GM19455 (cell line): ENCODE measurements around the gene HEMGN.
"Not testable (repeated sequence)": the region's sequence is repeated elsewhere in the genome, so short reads cannot be mapped to it uniquely, and the experiment has no call there.

Source experiments
- ATAC-seq: cut with Tn5 transposase; IDR thresholded peaks from one replicate; pipeline ENCODE4 v1.9.1; 2021; ENCODE audit not compliant: unreplicated experiment

HEMGN gene

DNA sequence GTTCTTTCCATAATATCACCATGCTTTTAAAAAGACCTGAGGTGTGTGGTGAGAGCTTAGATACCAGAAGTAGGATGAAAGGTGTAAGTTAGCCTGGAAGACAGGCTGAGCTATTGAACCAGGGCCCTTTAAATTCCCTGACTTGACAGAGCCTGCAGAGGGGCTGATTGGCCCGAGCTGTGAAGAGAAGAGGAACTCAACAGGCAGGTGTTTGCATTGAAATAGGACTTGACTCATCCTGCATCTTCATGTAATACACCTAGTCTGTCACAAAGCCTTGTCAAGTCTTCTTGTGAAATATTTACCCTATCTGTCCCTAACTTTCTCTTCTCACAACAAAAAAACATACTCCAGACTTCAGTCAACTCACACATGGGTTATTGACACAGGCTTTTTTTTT, 28.5 kb upstream of the HEMGN start:
- no peak for ATAC-seq

DNA sequence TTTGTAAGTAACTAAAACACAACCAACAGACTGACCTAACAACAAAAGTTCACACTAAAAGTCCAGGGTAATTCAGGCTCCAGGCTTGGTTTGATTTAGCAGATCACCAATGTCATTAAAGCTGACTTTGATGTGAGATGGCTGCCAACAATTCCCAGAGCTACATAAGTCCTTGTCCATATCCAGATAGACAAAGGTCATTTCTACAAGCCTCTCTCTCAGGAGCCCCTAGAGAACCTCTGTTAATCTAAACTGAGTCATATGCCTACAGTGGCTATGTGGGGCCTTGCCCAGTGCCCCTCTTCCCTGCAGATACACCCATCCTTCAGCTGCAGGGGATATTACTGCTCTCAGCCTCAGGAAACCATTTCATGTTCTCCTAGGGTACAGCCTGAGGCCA, 26.9 kb upstream of the HEMGN start:
- ATAC-seq: no peak

- ATAC-seq: no peak
Observed at GRCh38 chr9:97963232-97963631, 25.3 kb upstream of the HEMGN start.

GRCh38 chr9:97962575-97962974, 24.6 kb upstream of the HEMGN start:
- ATAC-seq: no peak

GRCh38 chr9:97962136-97962535, 24.2 kb upstream of the HEMGN start:
- no peak for ATAC-seq

- ATAC-seq: no peak
Observed at GRCh38 chr9:97961361-97961760, 23.4 kb upstream of the HEMGN start.

DNA sequence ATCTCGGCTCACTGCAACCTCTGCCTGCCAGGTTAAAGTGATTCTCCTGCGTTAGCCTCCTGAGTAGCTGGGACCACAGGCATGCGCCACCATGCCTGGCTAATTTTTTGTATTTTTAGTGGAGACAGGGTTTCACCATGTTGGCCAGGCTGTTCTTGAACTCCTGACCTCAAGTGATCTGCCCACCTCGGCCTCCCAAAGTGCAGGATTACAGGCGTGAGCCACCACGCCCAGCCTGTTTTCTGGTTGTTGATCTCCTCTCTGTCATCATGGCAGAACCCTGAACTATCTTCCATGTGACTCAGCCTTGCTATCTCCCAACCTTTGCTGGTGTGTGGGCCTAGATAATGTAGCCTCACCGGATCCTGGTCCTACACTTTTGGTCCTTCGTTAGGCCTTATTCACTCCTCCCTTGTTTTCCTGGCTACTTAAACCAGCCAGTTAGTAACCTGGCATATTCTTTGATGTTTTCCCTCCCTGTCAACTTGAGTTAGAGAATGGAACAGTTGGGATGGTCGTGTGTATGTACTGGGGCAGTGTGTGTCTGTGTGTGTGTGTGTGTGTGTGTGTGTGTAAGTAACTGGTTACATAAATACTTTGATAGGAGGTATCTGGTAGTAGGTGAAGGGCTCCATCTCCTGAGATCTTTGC, 22.8 kb upstream of the HEMGN start:
- not testable (repeated sequence) for ATAC-seq

GRCh38 chr9:97959585-97959984, 21.6 kb upstream of the HEMGN start:
- ATAC-seq: no peak

GRCh38 chr9:97958812-97959511, 21.0 kb upstream of the HEMGN start:
- ATAC-seq: no peak

DNA sequence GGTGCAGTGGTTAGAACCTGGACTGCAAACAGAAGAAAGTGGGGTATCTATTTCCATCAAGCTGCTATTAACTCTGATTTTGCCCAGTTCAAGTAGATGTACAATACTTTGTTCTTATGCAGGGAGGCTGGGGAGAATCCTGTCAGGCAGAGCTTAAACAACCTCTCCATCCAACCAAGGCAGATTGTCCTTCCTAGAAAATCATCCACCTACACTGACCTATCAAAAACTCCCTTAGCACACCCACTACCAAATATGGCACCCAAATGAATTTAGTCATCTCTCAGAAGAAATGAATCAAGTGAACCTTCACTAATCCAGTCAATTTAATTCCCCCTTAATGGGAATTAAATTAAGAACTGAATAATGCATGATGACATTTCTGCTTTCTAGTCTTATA, 18.4 kb upstream of the HEMGN start:
- ATAC-seq: no peak

- peak; percentile 81 for ATAC-seq
Observed at GRCh38 chr9:97954550-97954989, 16.6 kb upstream of the HEMGN start.

DNA sequence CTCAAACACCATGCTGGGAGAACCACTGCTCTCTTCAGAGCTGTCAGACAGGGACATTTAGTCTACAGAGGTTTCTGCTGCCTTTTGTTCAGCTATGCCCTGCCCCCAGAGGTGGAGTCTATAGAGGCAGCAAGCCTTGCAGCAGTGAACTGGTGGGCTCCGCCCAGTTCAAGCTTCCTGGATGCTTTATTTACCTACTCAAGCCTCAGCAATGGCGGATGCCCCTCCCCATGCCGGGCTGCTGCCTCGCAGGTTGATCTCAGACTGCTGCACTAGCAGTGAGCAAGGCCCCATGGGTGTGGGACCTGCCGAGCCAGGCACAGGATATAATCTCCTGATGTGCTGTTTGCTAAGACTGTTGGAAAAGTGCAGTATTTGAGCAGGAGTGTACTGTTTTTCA, 12.9 kb upstream of the HEMGN start:
- not testable (repeated sequence) for ATAC-seq

DNA sequence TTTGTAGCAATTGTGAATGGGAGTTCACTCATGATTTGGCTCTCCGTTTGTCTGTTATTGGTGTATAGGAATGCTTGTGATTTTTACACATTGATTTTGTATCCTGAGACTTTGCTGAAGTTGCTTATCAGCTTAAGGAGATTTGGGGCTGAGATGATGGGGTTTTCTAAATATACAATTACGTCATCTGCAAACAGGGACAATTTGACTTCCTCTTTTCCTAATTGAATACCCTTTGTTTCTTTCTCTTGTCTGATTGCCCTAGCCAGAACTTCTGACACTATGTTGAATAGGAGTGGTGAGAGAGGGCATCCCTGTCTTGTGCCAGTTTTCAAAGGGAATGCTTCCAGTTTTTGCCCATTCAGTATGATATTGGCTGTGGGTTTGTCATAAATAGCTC, 9.1 kb upstream of the HEMGN start:
- not testable (repeated sequence) for ATAC-seq

- not testable (repeated sequence) for ATAC-seq
Observed at GRCh38 chr9:97945470-97945869, 7.5 kb upstream of the HEMGN start.

DNA sequence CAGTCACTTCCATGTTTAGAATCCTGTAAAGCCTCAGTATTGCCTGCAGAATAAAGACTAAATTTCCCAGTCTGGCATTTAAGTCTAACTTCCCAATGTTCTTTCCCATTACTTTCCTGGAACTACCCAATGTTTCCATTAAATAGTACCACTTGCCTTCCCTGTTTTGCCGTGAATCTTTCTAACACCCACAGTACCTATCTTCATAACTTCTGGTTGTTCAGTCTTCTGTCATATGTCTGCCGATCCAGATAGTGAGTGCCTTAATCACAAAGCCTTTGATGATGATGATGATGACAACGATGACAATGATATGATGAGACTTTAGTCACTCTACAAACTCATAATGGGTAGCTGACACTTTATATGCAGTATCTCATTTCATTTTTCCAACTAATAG, 6.6 kb upstream of the HEMGN start:
- ATAC-seq: no peak

- ATAC-seq: no peak
Observed at GRCh38 chr9:97943308-97943855, 5.4 kb upstream of the HEMGN start.

DNA sequence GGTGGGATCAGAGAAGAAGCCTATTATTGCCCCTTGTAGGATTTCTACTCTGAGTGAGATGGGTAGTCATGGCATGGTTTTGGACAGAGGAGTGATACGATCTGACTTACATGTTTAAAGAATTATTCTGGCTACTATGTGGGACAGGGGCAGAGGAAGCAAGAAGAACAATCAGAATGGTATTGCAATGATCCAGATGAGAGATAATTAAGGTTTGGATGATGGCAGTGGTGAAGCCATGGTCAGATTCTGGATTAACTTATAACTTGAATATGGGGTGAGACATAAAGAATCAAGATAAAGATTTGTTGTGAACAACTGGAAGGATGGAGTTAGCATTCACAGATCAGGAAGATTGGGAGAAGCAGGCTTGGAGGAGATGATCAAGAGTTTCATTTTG, 3.4 kb upstream of the HEMGN start:
- ATAC-seq: no peak

- no peak for ATAC-seq
Observed at GRCh38 chr9:97940741-97941140, 2.8 kb upstream of the HEMGN start.

DNA sequence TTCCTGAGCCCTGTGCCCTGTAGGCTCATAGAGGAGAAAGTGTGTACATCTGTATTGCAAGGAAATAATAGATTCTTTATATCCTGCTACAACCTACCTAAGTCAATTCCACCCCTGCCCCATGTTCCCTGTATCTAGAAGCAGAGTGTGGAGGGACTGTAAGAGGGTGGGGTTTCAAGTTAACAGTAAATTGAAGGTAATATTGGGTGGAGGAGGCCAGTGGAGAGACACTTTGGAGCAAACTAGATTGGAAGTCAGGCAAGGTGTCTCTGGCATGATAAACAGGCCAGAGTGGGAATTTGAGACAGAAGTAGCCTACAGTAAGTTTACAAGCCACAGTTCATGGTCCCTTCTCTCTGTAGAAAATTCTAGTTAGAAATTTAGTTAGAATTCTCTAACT, 2.3 kb upstream of the HEMGN start:
- ATAC-seq: no peak

- no peak for ATAC-seq
Observed at GRCh38 chr9:97936998-97937397, 974 bp downstream of the HEMGN start.

- ATAC-seq: no peak
Observed at GRCh38 chr9:97935276-97935675, 2.7 kb downstream of the HEMGN start.

DNA sequence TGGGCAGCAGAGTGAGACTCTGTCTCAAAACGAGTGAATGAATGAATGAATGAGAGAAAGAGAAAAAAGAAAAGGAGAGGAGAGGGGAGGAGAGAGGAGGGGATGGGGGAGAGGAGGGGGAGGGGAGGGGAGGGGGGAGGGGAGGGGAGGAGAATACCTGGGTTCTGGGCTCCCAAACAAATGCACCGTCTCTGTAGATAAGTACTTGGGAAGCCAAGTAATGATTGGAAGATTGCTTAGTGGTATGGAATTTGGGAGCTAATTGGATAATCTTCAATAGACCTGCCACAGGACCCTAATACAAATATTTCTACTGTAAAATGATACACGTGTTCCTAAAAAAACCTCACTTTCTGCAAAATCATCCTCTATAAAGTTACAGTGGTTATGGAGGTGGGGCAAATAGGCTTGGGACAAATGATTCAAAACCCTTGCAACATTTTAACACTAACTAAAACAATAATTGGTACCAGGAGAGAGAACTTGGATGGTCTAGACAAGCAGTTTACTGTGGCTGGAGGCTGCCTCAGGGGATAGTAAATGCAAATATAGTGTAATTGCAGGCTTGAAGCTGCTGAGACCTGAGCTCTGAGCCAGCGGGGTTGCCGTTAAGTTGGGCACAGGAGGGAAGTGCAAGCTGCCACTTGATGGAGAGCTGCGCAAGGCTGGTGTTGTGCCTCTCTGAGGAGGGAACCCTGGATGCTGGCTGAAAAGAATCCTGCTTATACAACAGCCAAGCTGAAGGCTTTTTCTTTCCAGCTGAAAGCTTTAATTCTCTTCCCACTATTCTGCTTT, 3.5 kb downstream of the HEMGN start:
- ATAC-seq: no peak
